ENCODE results near the gene ZDHHC24.
"Not testable (repeated sequence)": the region's sequence is repeated elsewhere in the genome, so short reads cannot be mapped to it uniquely, and the experiment has no call there.

ZDHHC24 gene

DNA sequence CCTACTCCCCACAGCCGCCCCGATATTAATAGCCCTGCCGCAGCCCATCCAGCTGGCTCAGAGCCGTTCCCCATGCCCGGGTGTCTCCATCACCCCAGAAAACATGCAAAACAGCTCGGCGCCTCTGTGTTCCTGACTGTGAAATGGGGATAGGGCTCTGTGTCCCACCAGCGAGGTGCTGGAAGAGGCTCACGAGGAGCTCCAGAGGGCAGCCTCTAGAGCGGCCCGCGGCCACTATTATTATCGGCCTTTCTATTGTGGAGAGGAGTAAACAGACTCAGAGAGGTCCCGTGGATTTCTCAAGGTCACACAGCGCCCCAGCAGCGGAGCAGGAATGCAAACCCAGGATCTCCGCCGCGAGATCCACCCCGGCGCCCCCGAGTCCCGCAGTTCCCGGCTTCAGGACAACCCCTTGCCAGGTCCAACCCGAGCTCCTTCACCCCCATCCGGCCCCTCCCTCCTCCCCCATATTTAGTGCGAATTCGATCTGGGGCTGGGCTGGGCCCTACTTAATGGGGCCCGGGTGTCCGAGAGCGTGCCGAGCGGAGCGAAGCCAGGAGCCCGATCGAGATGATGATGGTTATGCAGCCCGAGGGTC is 619 bp upstream of the ZDHHC24 start, which contains the start of gene ACTN3:
Gene ACTN3, plus strand, starts transcription at position 536 of the 598 bp plus-strand sequence. Its CDS starts 35 bp downstream, at position 571.
- DNase-seq (ENCODE audit: insufficient read length, low spot score) (no peak), FAIRE-seq (no peak)
- TF ChIP-seq, protein P1, sequence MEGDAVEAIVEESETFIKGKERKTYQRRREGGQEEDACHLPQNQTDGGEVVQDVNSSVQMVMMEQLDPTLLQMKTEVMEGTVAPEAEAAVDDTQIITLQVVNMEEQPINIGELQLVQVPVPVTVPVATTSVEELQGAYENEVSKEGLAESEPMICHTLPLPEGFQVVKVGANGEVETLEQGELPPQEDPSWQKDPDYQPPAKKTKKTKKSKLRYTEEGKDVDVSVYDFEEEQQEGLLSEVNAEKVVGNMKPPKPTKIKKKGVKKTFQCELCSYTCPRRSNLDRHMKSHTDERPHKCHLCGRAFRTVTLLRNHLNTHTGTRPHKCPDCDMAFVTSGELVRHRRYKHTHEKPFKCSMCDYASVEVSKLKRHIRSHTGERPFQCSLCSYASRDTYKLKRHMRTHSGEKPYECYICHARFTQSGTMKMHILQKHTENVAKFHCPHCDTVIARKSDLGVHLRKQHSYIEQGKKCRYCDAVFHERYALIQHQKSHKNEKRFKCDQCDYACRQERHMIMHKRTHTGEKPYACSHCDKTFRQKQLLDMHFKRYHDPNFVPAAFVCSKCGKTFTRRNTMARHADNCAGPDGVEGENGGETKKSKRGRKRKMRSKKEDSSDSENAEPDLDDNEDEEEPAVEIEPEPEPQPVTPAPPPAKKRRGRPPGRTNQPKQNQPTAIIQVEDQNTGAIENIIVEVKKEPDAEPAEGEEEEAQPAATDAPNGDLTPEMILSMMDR (IDR thresholded peaks at IDR 0.05; ENCODE audit: insufficient read depth, missing control alignments), result no peak

DNA sequence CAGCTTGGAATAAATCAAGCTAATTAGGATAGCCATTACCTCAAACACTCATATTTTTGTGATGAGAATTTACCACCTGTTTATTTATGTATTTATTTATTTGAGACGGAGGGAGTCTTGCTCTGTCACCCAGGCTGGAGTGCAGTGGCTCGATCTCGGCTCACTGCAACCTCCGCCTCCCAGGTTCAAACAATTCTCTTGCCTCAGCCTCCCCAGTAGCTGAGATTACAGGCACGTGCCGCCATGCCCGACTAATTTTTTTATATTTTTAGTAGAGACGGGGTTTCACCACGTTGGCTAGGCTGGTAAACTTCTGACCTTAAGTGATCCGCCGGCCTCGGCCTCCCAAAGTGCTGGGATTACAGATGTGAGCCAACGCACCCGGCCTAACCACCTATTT is 896 bp downstream of the ZDHHC24 start:
- not testable (repeated sequence) for FAIRE-seq; DNase-seq (ENCODE audit: insufficient read length, low spot score)

DNA sequence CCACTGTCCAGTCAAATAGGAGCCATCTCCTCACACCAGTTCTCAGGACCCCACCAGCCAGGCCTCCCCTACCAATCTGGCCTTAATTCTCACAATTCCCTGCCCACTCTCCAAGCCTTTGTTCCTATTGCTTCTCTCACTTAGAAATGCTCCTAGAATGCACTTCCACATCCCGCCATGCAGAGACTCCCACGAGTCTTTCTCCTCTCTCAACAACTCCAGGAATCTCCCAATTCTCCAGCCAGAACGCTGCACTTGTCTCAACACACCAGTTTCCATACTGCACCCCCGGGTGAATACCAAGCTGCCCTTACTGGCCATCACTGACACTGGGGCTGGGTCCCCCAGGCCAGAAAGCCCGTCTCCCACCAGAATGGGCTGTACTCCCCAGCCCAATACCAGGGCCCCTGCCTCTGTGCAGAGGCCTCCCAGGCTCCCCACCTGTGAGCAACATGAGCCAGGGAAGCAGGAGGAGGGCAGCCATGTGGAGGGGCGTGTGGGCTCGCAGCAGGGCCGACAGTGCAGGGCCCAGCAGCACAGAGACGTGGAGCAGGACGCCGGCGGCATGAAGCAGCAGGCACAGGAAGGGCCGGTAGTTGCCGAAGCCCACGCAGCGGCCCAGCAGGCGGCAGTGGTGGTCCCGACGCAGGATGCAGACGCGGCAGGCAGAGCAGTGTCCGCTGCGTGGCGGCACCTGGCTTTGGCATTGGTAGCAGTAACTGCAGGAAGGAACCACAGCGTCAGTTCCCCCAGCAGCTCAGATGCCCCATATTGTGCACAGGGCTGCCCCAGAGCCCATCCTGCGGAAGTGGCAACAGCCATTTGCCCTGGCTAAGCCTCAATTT is 2.4 kb downstream of the ZDHHC24 start:
- TF ChIP-seq, protein P1 (IDR thresholded peaks at IDR 0.05; ENCODE audit: insufficient read depth, missing control alignments), result peak; percentile 31
- DNase-seq (ENCODE audit: insufficient read length, low spot score) (no peak), FAIRE-seq (no peak)

DNA sequence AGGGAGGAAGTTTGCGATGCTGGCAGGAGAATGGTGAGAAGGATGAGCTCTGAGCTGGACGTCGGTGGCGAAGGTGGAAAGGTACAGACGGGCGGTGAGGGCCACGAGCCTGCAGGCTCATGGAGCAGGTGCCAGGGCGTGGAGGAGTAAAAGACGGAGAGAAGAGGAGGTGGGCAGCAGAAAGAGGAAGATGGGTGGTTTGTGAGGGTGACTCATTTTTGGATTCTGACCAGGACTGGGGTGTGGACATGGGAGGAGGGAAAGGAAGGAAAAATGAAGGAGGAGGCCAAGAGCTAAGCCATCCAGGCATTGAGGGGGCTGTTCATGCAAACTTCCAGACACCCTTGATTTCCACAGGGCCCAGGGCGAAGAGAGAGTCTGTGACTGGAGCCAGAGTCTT is 3.5 kb downstream of the ZDHHC24 start:
- FAIRE-seq (no peak), DNase-seq (ENCODE audit: insufficient read length, low spot score) (no peak)
- TF ChIP-seq, protein P1 (IDR thresholded peaks at IDR 0.05; ENCODE audit: insufficient read depth, missing control alignments), result no peak

DNA sequence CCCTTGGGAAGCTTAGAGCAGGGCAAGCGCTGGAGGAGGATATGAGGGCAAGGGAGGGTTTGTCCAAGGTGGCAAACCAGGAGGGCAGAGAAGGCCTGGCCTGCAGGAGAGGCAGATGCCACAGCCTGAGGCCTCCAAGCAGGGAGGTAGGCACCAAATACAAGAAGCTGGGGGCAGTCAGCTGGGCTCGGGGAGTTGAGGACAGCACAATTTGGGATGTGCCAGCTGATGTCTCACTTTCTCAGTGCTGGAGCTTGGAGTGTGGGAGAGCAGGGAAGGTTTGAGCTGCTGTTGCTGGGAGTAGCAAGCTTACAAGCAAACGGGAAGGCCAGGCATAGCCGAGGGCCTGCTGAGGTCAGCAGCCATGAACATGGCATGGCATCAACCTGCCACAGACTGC is 4.0 kb downstream of the ZDHHC24 start:
- TF ChIP-seq, protein P1 (IDR thresholded peaks at IDR 0.05; ENCODE audit: insufficient read depth, missing control alignments), result no peak
- no peak for FAIRE-seq
- DNase-seq (ENCODE audit: insufficient read length, low spot score), result no peak

DNA sequence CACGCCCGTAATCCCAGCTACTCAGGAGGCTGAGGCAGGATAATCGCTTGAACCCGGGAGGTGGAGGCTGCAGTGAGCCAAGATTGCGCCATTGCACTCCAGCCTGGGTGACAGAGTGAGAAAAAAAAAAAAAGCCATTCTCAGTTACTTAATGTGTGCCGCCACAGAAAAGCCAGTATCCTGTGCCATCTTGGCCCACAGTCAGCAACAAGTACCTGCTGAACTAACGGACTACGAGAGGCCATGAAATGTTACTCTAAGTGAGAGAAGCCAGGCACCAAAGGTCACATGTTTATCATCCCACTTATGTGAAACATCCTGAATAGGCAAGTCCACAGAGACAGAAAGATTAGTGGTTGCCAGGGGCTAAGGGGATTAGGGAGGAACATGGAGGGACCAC is 5.2 kb downstream of the ZDHHC24 start:
- not testable (repeated sequence) for FAIRE-seq; DNase-seq (ENCODE audit: insufficient read length, low spot score)

DNA sequence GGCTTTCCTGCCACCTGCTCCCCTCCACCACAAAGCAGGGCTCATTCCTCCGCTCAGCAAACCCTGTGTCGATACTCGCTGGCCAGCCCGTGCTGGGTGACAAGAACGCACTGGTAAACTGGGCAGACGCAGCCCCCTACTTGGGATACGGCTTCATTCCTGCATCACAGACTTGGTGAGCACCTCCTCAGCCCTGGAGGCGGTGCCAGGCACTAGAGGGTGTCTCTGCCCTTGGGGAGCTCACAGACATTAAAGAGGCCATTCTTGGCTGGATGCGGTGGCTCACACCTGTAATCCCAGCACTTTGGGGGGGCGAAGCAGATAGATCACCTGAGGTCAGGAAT is 6.0 kb downstream of the ZDHHC24 start:
- FAIRE-seq, result no peak
- TF ChIP-seq, protein P1 (IDR thresholded peaks at IDR 0.05; ENCODE audit: insufficient read depth, missing control alignments), result no peak
- DNase-seq (ENCODE audit: insufficient read length, low spot score), result no peak

DNA sequence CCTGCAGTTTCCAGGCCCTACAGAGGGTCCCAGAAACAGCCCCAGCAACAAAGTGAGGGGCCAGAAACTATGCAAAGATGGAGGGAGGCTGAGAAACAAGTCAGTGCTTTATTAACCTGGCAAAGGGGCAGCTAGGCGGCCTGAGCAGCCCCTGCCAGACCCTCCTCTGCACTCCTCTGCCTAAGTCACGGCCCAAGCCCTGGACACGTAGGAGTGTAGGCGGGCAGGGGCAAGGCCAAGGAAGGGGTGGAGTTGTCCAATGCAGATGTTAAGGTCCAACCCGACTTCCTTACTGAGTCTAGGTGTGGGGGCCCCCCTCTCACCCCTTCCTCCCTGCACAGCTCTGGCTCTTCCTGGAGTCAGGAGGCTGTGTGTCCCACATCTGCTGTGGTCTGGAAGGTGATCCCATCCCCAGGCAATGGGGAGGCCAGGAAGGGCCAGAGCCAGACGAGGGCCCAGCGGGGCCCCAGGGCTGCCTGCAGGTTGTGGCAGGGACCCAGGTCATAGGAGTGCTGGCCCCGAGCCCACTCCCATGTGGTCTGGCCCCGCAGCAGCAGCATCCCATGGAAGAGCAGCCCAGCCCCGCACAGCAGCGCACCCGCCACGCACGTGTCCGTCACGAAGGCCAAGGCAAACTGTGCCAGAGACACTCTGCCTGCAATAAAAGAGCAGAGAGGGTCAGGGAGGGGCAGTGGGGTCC is 6.5 kb downstream of the ZDHHC24 start:
- no peak for FAIRE-seq

More for the DNA sequence above, 6.5 kb downstream of the ZDHHC24 start:
- no peak for DNase-seq (ENCODE audit: insufficient read length, low spot score)
- TF ChIP-seq, protein P1 (IDR thresholded peaks at IDR 0.05; ENCODE audit: insufficient read depth, missing control alignments), result no peak
